Thyroid gland (tissue), 4 donors: Measurements from ENCODE around the gene GSTO2. TPM values are rescaled to one million over a fixed set of nuclear protein-coding genes. Genes with fewer than 3 reads are reported as not detected.

Experiments
- DNase-seq, 2 donors: peaks; one replicate each; pipeline ENCODE4 v3.0.0-alpha.2; 2019
- H3K27ac ChIP-seq, 3 donors: fragments of 200-600 bp; sonication (generic); 1 replicate in 2 of 3; 2 replicates in 1 of 3; pipeline ENCODE4 v1.5.1; 2016 to 2019; ENCODE audit warnings: mild to moderate bottlenecking in 1 of 3, moderate library complexity in 1 of 3
- H3K27me3 ChIP-seq: fragments of 200-600 bp; sonication (generic); one replicate; pipeline ENCODE4 v1.5.1; 2019
- H3K36me3 ChIP-seq, 2 donors: fragments of 200-600 bp; sonication (generic); one replicate each; pipeline ENCODE4 v1.5.1; 2016 to 2019
- H3K4me1 ChIP-seq, 2 donors: fragments of 200-600 bp; sonication (generic); one replicate each; pipeline ENCODE4 v1.5.1; 2017 to 2019
- H3K4me3 ChIP-seq, 3 donors: fragments of 200-600 bp; sonication (generic); replicated peaks in 1 of 3; 1 replicate in 2 of 3; 2 replicates in 1 of 3; pipeline ENCODE4 v1.5.1; 2016; ENCODE audit warnings: mild to moderate bottlenecking in 1 of 3
- H3K9me3 ChIP-seq: fragments of 200-600 bp; sonication (generic); one replicate; pipeline ENCODE4 v1.5.1; 2017
- CTCF ChIP-seq, 6 experiments: fragments of 200-600 bp in 3 of 6; fragments of 450-650 bp in 3 of 6; sonication (generic) in 3 of 6; IDR thresholded peaks; one replicate each; pipeline ENCODE4 v1.5.1; 2016 to 2019; ENCODE audit warnings: antibody characterized with exemption in 6 of 6, mild to moderate bottlenecking in 2 of 6, inconsistent platforms in 1 of 6, moderate library complexity in 1 of 6
- POLR2A ChIP-seq, 2 donors: fragments of 450-650 bp; IDR thresholded peaks; one replicate each; pipeline ENCODE4 v1.6.1; 2017; ENCODE audit warnings: antibody characterized with exemption in 2 of 2, mild to moderate bottlenecking in 2 of 2, moderate library complexity in 1 of 2
- WGBS, 2 donors: methylation state at CpG; one replicate each; pipeline ENCODE4 v1.1.5; 2017; 5-methylcytosine and 5-hydroxymethylcytosine counted together
- intact Hi-C: fragments of 100-400 bp; cut with DNase I; formaldehyde crosslinking; loops from one replicate; pipeline ENCODE4 v1.15.1; 2023
- total RNA-seq, 4 donors: library from RNA; depleted of rRNA; stranded (reverse); fragments of >200 nt; gene quantifications; one replicate each; pipeline ENCODE4 v1.2.3, GENCODE V29; 2016

The GSTO2 gene
- total RNA-seq, 4 donors from 2014 or later, result 7.5 to 16.3 (median 12.8) TPM

- no peaks in the 10 kb centered on the region for H3K27me3 ChIP-seq
- WGBS, 2 donors, result 69 to 77% methylated on average over 6 of the region's 6 CpGs
- H3K27ac ChIP-seq, result peak overlapping the region; percentile 68 to 74 (median 71)
- peak; percentile 20 to 51 for DNase-seq
- no peaks in the 10 kb centered on the region for H3K9me3 ChIP-seq
- intact Hi-C loops, result no loop called here
- no peak overlapping the region for H3K4me3 ChIP-seq
- peaks cover 16 to 21% of the 10 kb centered on the region in 2 donors for H3K36me3 ChIP-seq
- peaks cover 25 to 51% of the 10 kb centered on the region in 2 donors for H3K4me1 ChIP-seq
- TF ChIP-seq POLR2A (IDR thresholded peaks at IDR 0.05) (no peak), CTCF (IDR thresholded peaks at IDR 0.05) (no peak)
Measured at GRCh38 chr10:104259999-104260774, 8.8 kb upstream of the GSTO2 start.

- Histone ChIP-seq H3K4me1 (peaks cover 25 to 51% of the 10 kb centered on the region in 2 donors), H3K4me3 (no peak overlapping the region), H3K36me3 (peaks cover 17 to 26% of the 10 kb centered on the region in 2 donors), H3K9me3 (no peaks in the 10 kb centered on the region), H3K27me3 (no peaks in the 10 kb centered on the region), H3K27ac (peak overlapping the region; percentile 68 to 74 (median 71))
- intact Hi-C loops, result no loop called here
- 50 to 53% methylated on average over 3 of the region's 3 CpGs for WGBS, 2 donors
- no peak for TF ChIP-seq POLR2A (IDR thresholded peaks at IDR 0.05)
- TF ChIP-seq CTCF (IDR thresholded peaks at IDR 0.05), result no peak
- no peak for DNase-seq
Measured at GRCh38 chr10:104260775-104261115, 8.2 kb upstream of the GSTO2 start.

GRCh38 chr10:104262055-104262454 is 6.9 kb upstream of the GSTO2 start:
- peaks cover 26 to 40% of the 10 kb centered on the region in 2 donors for H3K36me3 ChIP-seq
- intact Hi-C loops, result no loop called here
- H3K4me3 ChIP-seq, result no peak overlapping the region
- no peak overlapping the region for H3K27ac ChIP-seq
- TF ChIP-seq POLR2A (IDR thresholded peaks at IDR 0.05), result no peak
- TF ChIP-seq CTCF (IDR thresholded peaks at IDR 0.05), result no peak
- peaks cover 18 to 41% of the 10 kb centered on the region in 2 donors for H3K4me1 ChIP-seq
- H3K27me3 ChIP-seq, result no peaks in the 10 kb centered on the region
- no peak for DNase-seq
- H3K9me3 ChIP-seq, result no peaks in the 10 kb centered on the region
- 88 to 97% methylated on average over 5 of the region's 5 CpGs for WGBS, 2 donors

- H3K27ac ChIP-seq, result no peak overlapping the region
- intact Hi-C loops, result no loop called here
- H3K4me1 ChIP-seq, result peaks cover 22 to 24% of the 10 kb centered on the region in 2 donors
- 94% methylated on average over 5 of the region's 5 CpGs for WGBS, 2 donors
- TF ChIP-seq POLR2A (IDR thresholded peaks at IDR 0.05) (no peak), CTCF (IDR thresholded peaks at IDR 0.05) (no peak)
- H3K27me3 ChIP-seq, result no peaks in the 10 kb centered on the region
- no peak overlapping the region for H3K4me3 ChIP-seq
- H3K36me3 ChIP-seq, result peaks cover 24 to 46% of the 10 kb centered on the region in 2 donors
- no peaks in the 10 kb centered on the region for H3K9me3 ChIP-seq
- DNase-seq, result no peak
Measured at GRCh38 chr10:104264783-104265182, 4.2 kb upstream of the GSTO2 start.

GRCh38 chr10:104267721-104268404 is 1.1 kb upstream of the GSTO2 start:
- H3K4me1 ChIP-seq, result peaks cover 10 to 12% of the 10 kb centered on the region in 2 donors
- intact Hi-C loops, result no loop called here
- no peaks in the 10 kb centered on the region for H3K27me3 ChIP-seq
- TF ChIP-seq CTCF (IDR thresholded peaks at IDR 0.05) (no peak), POLR2A (IDR thresholded peaks at IDR 0.05) (no peak)
- H3K27ac ChIP-seq, result peak overlapping the region in 1 of 3 donors; percentile 52
- no peak for DNase-seq
- H3K9me3 ChIP-seq, result no peaks in the 10 kb centered on the region
- WGBS, 2 donors, result 91 to 95% methylated on average over 14 of the region's 14 CpGs
- H3K36me3 ChIP-seq, result peaks cover 13 to 32% of the 10 kb centered on the region in 2 donors
- H3K4me3 ChIP-seq, result peak overlapping the region in 1 of 3 donors; percentile 71
